MM.1S (cell line): ENCODE measurements around the gene UBAC2.

Source experiments
- EZH2 ChIP-seq: fragments of 300-600 bp; sonication (generic); optimal IDR thresholded peaks from 2 replicates; pipeline ENCODE3; 2017; ENCODE audit warnings: low read depth, mild to moderate bottlenecking, antibody characterized with exemption, low read length, mixed read lengths
- TF ChIP-seq, protein P1 (sequence below): fragments of 300-600 bp; sonication (generic); IDR thresholded peaks from 2 replicates; pipeline ENCODE4 v1.5.1; 2016; ENCODE audit warnings: antibody characterized with exemption, low read length, mixed read lengths

GRCh38 chr13:99289271-99289670, 88.6 kb downstream of the UBAC2 start:
- TF ChIP-seq, protein P1, sequence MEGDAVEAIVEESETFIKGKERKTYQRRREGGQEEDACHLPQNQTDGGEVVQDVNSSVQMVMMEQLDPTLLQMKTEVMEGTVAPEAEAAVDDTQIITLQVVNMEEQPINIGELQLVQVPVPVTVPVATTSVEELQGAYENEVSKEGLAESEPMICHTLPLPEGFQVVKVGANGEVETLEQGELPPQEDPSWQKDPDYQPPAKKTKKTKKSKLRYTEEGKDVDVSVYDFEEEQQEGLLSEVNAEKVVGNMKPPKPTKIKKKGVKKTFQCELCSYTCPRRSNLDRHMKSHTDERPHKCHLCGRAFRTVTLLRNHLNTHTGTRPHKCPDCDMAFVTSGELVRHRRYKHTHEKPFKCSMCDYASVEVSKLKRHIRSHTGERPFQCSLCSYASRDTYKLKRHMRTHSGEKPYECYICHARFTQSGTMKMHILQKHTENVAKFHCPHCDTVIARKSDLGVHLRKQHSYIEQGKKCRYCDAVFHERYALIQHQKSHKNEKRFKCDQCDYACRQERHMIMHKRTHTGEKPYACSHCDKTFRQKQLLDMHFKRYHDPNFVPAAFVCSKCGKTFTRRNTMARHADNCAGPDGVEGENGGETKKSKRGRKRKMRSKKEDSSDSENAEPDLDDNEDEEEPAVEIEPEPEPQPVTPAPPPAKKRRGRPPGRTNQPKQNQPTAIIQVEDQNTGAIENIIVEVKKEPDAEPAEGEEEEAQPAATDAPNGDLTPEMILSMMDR, result no peak
- no peak for TF ChIP-seq EZH2
